K562 (cell line): ENCODE results near the gene MYLK4. TPM values are rescaled to one million over a fixed set of nuclear protein-coding genes. Genes with fewer than 3 reads are reported as not detected.
A peak's percentile ranks its signal among the peaks of the same experiment; 100 is the strongest.

Experiments
- BRCA1 ChIP-seq, 2 experiments: fragments of 450-650 bp in 1 of 2; sonication (generic) in 1 of 2; formaldehyde crosslinking in 1 of 2; IDR thresholded peaks; 2 replicates each; pipeline versions ENCODE4 v1.5.0 to v1.6.1; 2017 to 2020; ENCODE audit warnings: mild to moderate bottlenecking in 1 of 2, missing genetic modification reagents in 1 of 2
- CEBPB ChIP-seq: fragments of 450-650 bp; IDR thresholded peaks from 2 replicates; pipeline ENCODE4 v1.6.1; 2016; ENCODE audit warnings: missing genetic modification characterization, missing compliant biosample characterization
- ELF1 ChIP-seq: fragments of 200-800 bp; sonication (Bioruptor generic); IDR thresholded peaks from 2 replicates; pipeline ENCODE4 v1.6.1; 2016; ENCODE audit warnings: missing genetic modification characterization, missing compliant biosample characterization
- GATA2 ChIP-seq: sonication (generic); formaldehyde crosslinking; IDR thresholded peaks from 2 replicates; pipeline ENCODE4 v1.4.0; 2020; ENCODE audit warnings: mild to moderate bottlenecking, missing genetic modification reagents
- HLTF ChIP-seq: fragments of 450-650 bp; IDR thresholded peaks from 2 replicates; pipeline ENCODE4 v1.6.1; 2016
- KHSRP ChIP-seq: fragments of 450-650 bp; IDR thresholded peaks from 2 replicates; pipeline ENCODE4 v1.6.1; 2017
- MBD2 ChIP-seq: sonication (generic); IDR thresholded peaks from 2 replicates; pipeline ENCODE4 v1.6.1; 2016; ENCODE audit warnings: low read depth, borderline replicate concordance
- MEF2D ChIP-seq: conservative IDR thresholded peaks from 2 replicates; pipeline ENCODE4 v1.6.1; 2016; ENCODE audit warnings: low read depth, missing genetic modification characterization, missing compliant biosample characterization
- MLX ChIP-seq, 2 experiments: fragments of 450-650 bp in 1 of 2; sonication (generic) in 1 of 2; formaldehyde crosslinking; conservative IDR thresholded peaks; 2 replicates each; pipeline versions ENCODE4 v1.4.0 to v1.8.1; 2020 to 2022; ENCODE audit warnings: mild to moderate bottlenecking in 1 of 2, missing genetic modification reagents in 1 of 2
- RFX7 ChIP-seq: fragments of 250-450 bp; sonication (Bioruptor Pico); IDR thresholded peaks from 2 replicates; pipeline ENCODE4 v1.5.1; 2021; ENCODE audit warnings: mild to moderate bottlenecking
- SMAD2 ChIP-seq: fragments of 150-350 bp; IDR thresholded peaks from 2 replicates; pipeline ENCODE4 v1.6.1; 2014; ENCODE audit warnings: low read depth, mild to moderate bottlenecking, low read length
- SP1 ChIP-seq: sonication (generic); formaldehyde crosslinking; IDR thresholded peaks from 2 replicates; pipeline ENCODE4 v1.8.1; 2022; ENCODE audit warnings: mild to moderate bottlenecking, missing genetic modification reagents
- ZNF263 ChIP-seq: sonication (generic); formaldehyde crosslinking; IDR thresholded peaks from 2 replicates; pipeline ENCODE4 v1.8.0; 2022; ENCODE audit warnings: mild to moderate bottlenecking, missing genetic modification reagents, borderline replicate concordance
- polyA plus RNA-seq, 8 experiments: library from polyadenylated mRNA; depleted of rRNA in 4 of 8; stranded (reverse) in 5 of 8; unstranded in 3 of 8; fragments of >200 nt; fragmentation: Nextera tagmentation in 2 of 8; fragmentation: Illumina TruSeq in 1 of 8; extraction: Ambion mirVana in 2 of 8; extraction: Trizol in 1 of 8; gene quantifications; 2 replicates each; pipeline versions ENCODE4 v1.2.1 to v1.2.3, GENCODE V29; 2011 to 2014; ENCODE audit warnings: inconsistent platforms in 1 of 8, missing spikeins in 1 of 8
- total RNA-seq, 7 experiments: library from RNA; depleted of rRNA in 6 of 7; stranded (reverse); fragments of >200 nt in 6 of 7; fragmentation: Illumina TruSeq in 2 of 7; extraction: Trizol in 2 of 7; gene quantifications; 2 replicates each; pipeline versions ENCODE4 v1.2.1 to v1.2.3, GENCODE V29; 2011 to 2021; ENCODE audit warnings: low replicate concordance in 1 of 7
- TF ChIP-seq, protein P1 (sequence below): sonication (generic); formaldehyde crosslinking; IDR thresholded peaks from 2 replicates; pipeline ENCODE4 v1.8.1; 2022; ENCODE audit warnings: missing genetic modification reagents
- TF ChIP-seq, protein P2 (sequence below): fragments of 250-450 bp; sonication (Bioruptor Pico); IDR thresholded peaks from 2 replicates; pipeline ENCODE4 v1.9.0; 2021; ENCODE audit warnings: mild to moderate bottlenecking, inconsistent platforms
- TF ChIP-seq, protein P3 (sequence below): fragments of 250-450 bp; sonication (Bioruptor Pico); IDR thresholded peaks from 2 replicates; pipeline ENCODE4 v1.4.0; 2020; ENCODE audit warnings: mild to moderate bottlenecking
- TF ChIP-seq, protein P4 (sequence below): sonication (generic); formaldehyde crosslinking; IDR thresholded peaks from 2 replicates; pipeline ENCODE4 v1.8.0; 2023; ENCODE audit warnings: mild to moderate bottlenecking, missing genetic modification reagents
- TF ChIP-seq, protein P5 (sequence below): sonication (generic); formaldehyde crosslinking; IDR thresholded peaks from 2 replicates; pipeline ENCODE4 v1.8.0; 2022; ENCODE audit warnings: mild to moderate bottlenecking, low read depth, missing genetic modification reagents

The MYLK4 gene
- total and polyA plus RNA-seq, 9 of the 15 experiments (the other 6 are each of a cell fraction or from before 2014, with no cell fraction given): 0.01 to 0.15 (median 0.06) TPM

- TF ChIP-seq MLX (CRISPR knock-in tag; conservative IDR thresholded peaks at IDR 0.05) (no peak; a peak in 1 of 4 replicates), RFX7 (CRISPR knock-in tag) (no peak), ELF1 (tag) (peak; percentile 85), SP1 (CRISPR knock-in tag) (peak; percentile 59), MEF2D (no peak), HLTF (no peak), KHSRP (no peak), MBD2 (peak; percentile 96), ZNF263 (no peak), CEBPB (tag) (no peak), SMAD2 (no peak), BRCA1 (IDR thresholded peaks at IDR 0.05) (no peak), BRCA1 (CRISPR knock-in tag; IDR thresholded peaks at IDR 0.05) (no peak), GATA2 (CRISPR knock-in tag) (no peak)
- TF ChIP-seq, protein P1, sequence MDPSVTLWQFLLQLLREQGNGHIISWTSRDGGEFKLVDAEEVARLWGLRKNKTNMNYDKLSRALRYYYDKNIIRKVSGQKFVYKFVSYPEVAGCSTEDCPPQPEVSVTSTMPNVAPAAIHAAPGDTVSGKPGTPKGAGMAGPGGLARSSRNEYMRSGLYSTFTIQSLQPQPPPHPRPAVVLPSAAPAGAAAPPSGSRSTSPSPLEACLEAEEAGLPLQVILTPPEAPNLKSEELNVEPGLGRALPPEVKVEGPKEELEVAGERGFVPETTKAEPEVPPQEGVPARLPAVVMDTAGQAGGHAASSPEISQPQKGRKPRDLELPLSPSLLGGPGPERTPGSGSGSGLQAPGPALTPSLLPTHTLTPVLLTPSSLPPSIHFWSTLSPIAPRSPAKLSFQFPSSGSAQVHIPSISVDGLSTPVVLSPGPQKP: no peak
- TF ChIP-seq, protein P2, sequence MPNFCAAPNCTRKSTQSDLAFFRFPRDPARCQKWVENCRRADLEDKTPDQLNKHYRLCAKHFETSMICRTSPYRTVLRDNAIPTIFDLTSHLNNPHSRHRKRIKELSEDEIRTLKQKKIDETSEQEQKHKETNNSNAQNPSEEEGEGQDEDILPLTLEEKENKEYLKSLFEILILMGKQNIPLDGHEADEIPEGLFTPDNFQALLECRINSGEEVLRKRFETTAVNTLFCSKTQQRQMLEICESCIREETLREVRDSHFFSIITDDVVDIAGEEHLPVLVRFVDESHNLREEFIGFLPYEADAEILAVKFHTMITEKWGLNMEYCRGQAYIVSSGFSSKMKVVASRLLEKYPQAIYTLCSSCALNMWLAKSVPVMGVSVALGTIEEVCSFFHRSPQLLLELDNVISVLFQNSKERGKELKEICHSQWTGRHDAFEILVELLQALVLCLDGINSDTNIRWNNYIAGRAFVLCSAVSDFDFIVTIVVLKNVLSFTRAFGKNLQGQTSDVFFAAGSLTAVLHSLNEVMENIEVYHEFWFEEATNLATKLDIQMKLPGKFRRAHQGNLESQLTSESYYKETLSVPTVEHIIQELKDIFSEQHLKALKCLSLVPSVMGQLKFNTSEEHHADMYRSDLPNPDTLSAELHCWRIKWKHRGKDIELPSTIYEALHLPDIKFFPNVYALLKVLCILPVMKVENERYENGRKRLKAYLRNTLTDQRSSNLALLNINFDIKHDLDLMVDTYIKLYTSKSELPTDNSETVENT: peak; percentile 93; the same call in 1 of the 2 replicates
- TF ChIP-seq, protein P3, sequence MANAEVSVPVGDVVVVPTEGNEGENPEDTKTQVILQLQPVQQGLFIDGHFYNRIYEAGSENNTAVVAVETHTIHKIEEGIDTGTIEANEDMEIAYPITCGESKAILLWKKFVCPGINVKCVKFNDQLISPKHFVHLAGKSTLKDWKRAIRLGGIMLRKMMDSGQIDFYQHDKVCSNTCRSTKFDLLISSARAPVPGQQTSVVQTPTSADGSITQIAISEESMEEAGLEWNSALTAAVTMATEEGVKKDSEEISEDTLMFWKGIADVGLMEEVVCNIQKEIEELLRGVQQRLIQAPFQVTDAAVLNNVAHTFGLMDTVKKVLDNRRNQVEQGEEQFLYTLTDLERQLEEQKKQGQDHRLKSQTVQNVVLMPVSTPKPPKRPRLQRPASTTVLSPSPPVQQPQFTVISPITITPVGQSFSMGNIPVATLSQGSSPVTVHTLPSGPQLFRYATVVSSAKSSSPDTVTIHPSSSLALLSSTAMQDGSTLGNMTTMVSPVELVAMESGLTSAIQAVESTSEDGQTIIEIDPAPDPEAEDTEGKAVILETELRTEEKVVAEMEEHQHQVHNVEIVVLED (CRISPR knock-in tag): peak; percentile 96
- TF ChIP-seq, protein P4, sequence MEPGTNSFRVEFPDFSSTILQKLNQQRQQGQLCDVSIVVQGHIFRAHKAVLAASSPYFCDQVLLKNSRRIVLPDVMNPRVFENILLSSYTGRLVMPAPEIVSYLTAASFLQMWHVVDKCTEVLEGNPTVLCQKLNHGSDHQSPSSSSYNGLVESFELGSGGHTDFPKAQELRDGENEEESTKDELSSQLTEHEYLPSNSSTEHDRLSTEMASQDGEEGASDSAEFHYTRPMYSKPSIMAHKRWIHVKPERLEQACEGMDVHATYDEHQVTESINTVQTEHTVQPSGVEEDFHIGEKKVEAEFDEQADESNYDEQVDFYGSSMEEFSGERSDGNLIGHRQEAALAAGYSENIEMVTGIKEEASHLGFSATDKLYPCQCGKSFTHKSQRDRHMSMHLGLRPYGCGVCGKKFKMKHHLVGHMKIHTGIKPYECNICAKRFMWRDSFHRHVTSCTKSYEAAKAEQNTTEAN (CRISPR knock-in tag): peak; percentile 61; the same call in 1 of the 2 replicates
- TF ChIP-seq, protein P5, sequence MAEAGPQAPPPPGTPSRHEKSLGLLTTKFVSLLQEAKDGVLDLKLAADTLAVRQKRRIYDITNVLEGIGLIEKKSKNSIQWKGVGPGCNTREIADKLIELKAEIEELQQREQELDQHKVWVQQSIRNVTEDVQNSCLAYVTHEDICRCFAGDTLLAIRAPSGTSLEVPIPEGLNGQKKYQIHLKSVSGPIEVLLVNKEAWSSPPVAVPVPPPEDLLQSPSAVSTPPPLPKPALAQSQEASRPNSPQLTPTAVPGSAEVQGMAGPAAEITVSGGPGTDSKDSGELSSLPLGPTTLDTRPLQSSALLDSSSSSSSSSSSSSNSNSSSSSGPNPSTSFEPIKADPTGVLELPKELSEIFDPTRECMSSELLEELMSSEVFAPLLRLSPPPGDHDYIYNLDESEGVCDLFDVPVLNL (CRISPR knock-in tag): 0 out of 2 replicates have a peak, but pooled peaks have one; percentile 20
Observed at GRCh38 chr6:2765166-2765895, 14.6 kb upstream of the MYLK4 start, which contains the start of gene WRNIP1 (continued).
